Right lobe of liver (tissue), 4 donors: Measurements from ENCODE around the gene TIAL1.

ENCODE experiments used
- CTCF ChIP-seq, 4 donors: fragments of 200-600 bp in 3 of 4; fragments of 450-650 bp in 1 of 4; IDR thresholded peaks; one replicate each; pipeline versions ENCODE4 v1.5.1 to v1.8.0; 2016 to 2022; ENCODE audit warnings: antibody characterized with exemption in 4 of 4, mild to moderate bottlenecking in 2 of 4
- POLR2A ChIP-seq: fragments of 450-650 bp; IDR thresholded peaks from one replicate; pipeline ENCODE4 v1.6.1; 2017; ENCODE audit warnings: antibody characterized with exemption, mild to moderate bottlenecking
- donor health status: DM: no; HTN: no; CAD: no.
- donor health status: DM: no; HTN: no; CAD: no.
- donor health status: DM: no; HTN: yes; CAD: no.

GRCh38 chr10:119541046-119541445 lies 55.7 kb downstream of the TIAL1 start:
- no peak for TF ChIP-seq POLR2A
- TF ChIP-seq CTCF (IDR thresholded peaks at IDR 0.05): no peak
